HepG2 (cell line): ENCODE results near the gene MPC1. TPM values are rescaled to one million over a fixed set of nuclear protein-coding genes. Genes with fewer than 3 reads are reported as not detected.

ENCODE experiments used
- ARID4A ChIP-seq: sonication (generic); formaldehyde crosslinking; IDR thresholded peaks from 2 replicates; pipeline ENCODE4 v1.5.0; 2020; ENCODE audit warnings: mild to moderate bottlenecking, missing genetic modification reagents, borderline replicate concordance
- ARNTL ChIP-seq: sonication (generic); formaldehyde crosslinking; IDR thresholded peaks from 2 replicates; pipeline ENCODE4 v1.4.0; 2020; ENCODE audit warnings: mild to moderate bottlenecking, missing genetic modification reagents
- ATF5 ChIP-seq: sonication (generic); formaldehyde crosslinking; IDR thresholded peaks from 2 replicates; pipeline ENCODE4 v1.4.0; 2020; ENCODE audit warnings: mild to moderate bottlenecking, low read depth, missing genetic modification reagents
- CSRNP1 ChIP-seq: sonication (generic); formaldehyde crosslinking; IDR thresholded peaks from 2 replicates; pipeline ENCODE4 v1.8.1; 2023; ENCODE audit warnings: mild to moderate bottlenecking, missing genetic modification reagents
- HOXA5 ChIP-seq: sonication (generic); formaldehyde crosslinking; IDR thresholded peaks from 2 replicates; pipeline ENCODE4 v1.4.0; 2020; ENCODE audit warnings: missing genetic modification reagents
- NFAT5 ChIP-seq: sonication (generic); formaldehyde crosslinking; IDR thresholded peaks from 2 replicates; pipeline ENCODE4 v1.4.0; 2020; ENCODE audit warnings: missing genetic modification reagents
- THAP7 ChIP-seq: sonication (generic); formaldehyde crosslinking; IDR thresholded peaks from 2 replicates; pipeline ENCODE4 v1.8.1; 2023; ENCODE audit warnings: mild to moderate bottlenecking, missing genetic modification reagents
- ZFP1 ChIP-seq: IDR thresholded peaks from 2 replicates; pipeline ENCODE4 v1.6.1; 2016
- ZNF230 ChIP-seq: sonication (generic); formaldehyde crosslinking; IDR thresholded peaks from 2 replicates; pipeline ENCODE4 v1.4.0; 2020; ENCODE audit warnings: mild to moderate bottlenecking, missing genetic modification reagents
- ZNF24 ChIP-seq: fragments of 450-650 bp; IDR thresholded peaks from 2 replicates; pipeline ENCODE4 v1.6.1; 2017; ENCODE audit warnings: antibody characterized with exemption, mild to moderate bottlenecking
- ZNF574 ChIP-seq: sonication (generic); formaldehyde crosslinking; IDR thresholded peaks from 2 replicates; pipeline ENCODE4 v1.4.0; 2020; ENCODE audit warnings: missing genetic modification reagents
- ZNF839 ChIP-seq: sonication (generic); formaldehyde crosslinking; IDR thresholded peaks from 2 replicates; pipeline ENCODE4 v1.4.0; 2020; ENCODE audit warnings: missing genetic modification reagents, mild to moderate bottlenecking, borderline replicate concordance
- polyA plus RNA-seq, 8 experiments: library from polyadenylated mRNA; depleted of rRNA in 3 of 8; stranded (reverse) in 7 of 8; unstranded in 1 of 8; fragments of >200 nt; fragmentation: Illumina TruSeq in 4 of 8; extraction: Trizol in 4 of 8; gene quantifications; 2 replicates each; pipeline versions ENCODE4 v1.2.1 to v1.2.3, GENCODE V29; 2011 to 2016; ENCODE audit warnings: low read depth in 4 of 8, missing spikeins in 1 of 8, mixed read lengths in 1 of 8; ENCODE audit not compliant: insufficient read depth in 1 of 8
- total RNA-seq, 5 experiments: library from RNA; depleted of rRNA; stranded (reverse); fragments of >200 nt; fragmentation: Illumina TruSeq; extraction: Trizol; gene quantifications; 2 replicates each; pipeline ENCODE4 v1.2.3, GENCODE V29; 2016; ENCODE audit warnings: low read depth in 1 of 5

MPC1 gene
- total and polyA plus RNA-seq, 2 of the 13 experiments (the other 11 are each of a cell fraction or from before 2014, with no cell fraction given) = 189 to 214 TPM

GRCh38 chr6:166394036-166394892 lies 11.5 kb upstream of the MPC1 start (continued):
- TF ChIP-seq ZNF574 (peak; percentile 49; the same call in 1 of the 2 replicates), NFAT5 (no peak; the same call in 1 of the 2 replicates), THAP7 (CRISPR knock-in tag) (peak; percentile 79), ZFP1 (CRISPR knock-in tag) (no peak), HOXA5 (CRISPR knock-in tag) (peak; percentile 66), CSRNP1 (CRISPR knock-in tag) (no peak), ZNF230 (CRISPR knock-in tag) (no peak), ARID4A (peak; percentile 25; the same call in 1 of the 2 replicates), ARNTL (CRISPR knock-in tag) (peak; percentile 85), ZNF839 (CRISPR knock-in tag) (no peak), ZNF24 (no peak), ATF5 (CRISPR knock-in tag) (no peak)
